ENCODE measurements around the gene CNOT6.

Gene CNOT6

GRCh38 chr5:180467989-180468731, 26.0 kb upstream of the CNOT6 start:
- TF ChIP-seq CTCF (IDR thresholded peaks at IDR 0.05; ENCODE audit: low read depth, low read length), result no peak
- H3K4me3 ChIP-seq (replicated peaks in 1 of 2; ENCODE audit: low read depth in 2 of 2, low read length in 2 of 2), result no peak overlapping the region
- DNase-seq (ENCODE audit: low read depth in 2 of 2), result no peak

GRCh38 chr5:180468732-180469585, 25.2 kb upstream of the CNOT6 start:
- TF ChIP-seq CTCF (IDR thresholded peaks at IDR 0.05; ENCODE audit: low read depth, low read length), result no peak
- no peak for DNase-seq (ENCODE audit: low read depth in 2 of 2)

GRCh38 chr5:180469586-180469865, 24.7 kb upstream of the CNOT6 start:
- DNase-seq (ENCODE audit: low read depth in 2 of 2), result no peak
- no peak for TF ChIP-seq CTCF (IDR thresholded peaks at IDR 0.05; ENCODE audit: low read depth, low read length)
- no peak overlapping the region for H3K4me3 ChIP-seq (replicated peaks in 1 of 2; ENCODE audit: low read depth in 2 of 2, low read length in 2 of 2)

More at GRCh38 chr5:180468732-180469585, 25.2 kb upstream of the CNOT6 start:
- no peak overlapping the region for H3K4me3 ChIP-seq (replicated peaks in 1 of 2; ENCODE audit: low read depth in 2 of 2, low read length in 2 of 2)

- TF ChIP-seq CTCF (IDR thresholded peaks at IDR 0.05; ENCODE audit: low read depth, low read length), result no peak
- DNase-seq (ENCODE audit: low read depth in 2 of 2), result no peak
- H3K4me3 ChIP-seq (replicated peaks in 1 of 2; ENCODE audit: low read depth in 2 of 2, low read length in 2 of 2), result no peak overlapping the region
These were observed 24.3 kb upstream of the CNOT6 start for GRCh38 chr5:180469866-180470265.

GRCh38 chr5:180470361-180470760, 23.8 kb upstream of the CNOT6 start:
- no peak overlapping the region for H3K4me3 ChIP-seq (replicated peaks in 1 of 2; ENCODE audit: low read depth in 2 of 2, low read length in 2 of 2)
- TF ChIP-seq CTCF (IDR thresholded peaks at IDR 0.05; ENCODE audit: low read depth, low read length), result no peak
- DNase-seq (ENCODE audit: low read depth in 2 of 2), result no peak

- no peak overlapping the region for H3K4me3 ChIP-seq (replicated peaks in 1 of 2; ENCODE audit: low read depth in 2 of 2, low read length in 2 of 2)
- DNase-seq (ENCODE audit: low read depth in 2 of 2), result peak; percentile 69 to 77
- TF ChIP-seq CTCF (IDR thresholded peaks at IDR 0.05; ENCODE audit: low read depth, low read length), result peak; percentile 87
These were observed 23.1 kb upstream of the CNOT6 start for GRCh38 chr5:180470966-180471582.
